DND-41 (cell line): ENCODE results near the gene CFAP91.

Experiments used
- ATAC-seq: fragments of 200-7000 bp; cut with Tn5 transposase; 3 replicates; pipeline ENCODE4 v1.9.1; 2021; ENCODE audit warnings: low read depth; ENCODE audit not compliant: insufficient read depth
- DNase-seq: peaks from one replicate; pipeline ENCODE4 v3.0.0-alpha.2; 2020
- H2AFZ ChIP-seq: 2 replicates; pipeline ENCODE4 v1.6.0; 2012; ENCODE audit warnings: low read depth, low read length
- H3K27ac ChIP-seq: 2 replicates; pipeline ENCODE4 v1.5.1; 2012; ENCODE audit warnings: low read length, inconsistent platforms
- H3K27me3 ChIP-seq: fragments of 200-600 bp; sonication (generic); 2 replicates; pipeline ENCODE4 v1.6.0; 2012; ENCODE audit warnings: low read length, mild to moderate bottlenecking, inconsistent platforms; ENCODE audit not compliant: insufficient read depth, poor library complexity
- H3K36me3 ChIP-seq: 2 replicates; pipeline ENCODE4 v1.5.1; 2012; ENCODE audit warnings: low read length, inconsistent platforms; ENCODE audit not compliant: insufficient read depth
- H3K4me1 ChIP-seq: 2 replicates; pipeline ENCODE4 v1.5.1; 2012; ENCODE audit warnings: mild to moderate bottlenecking, low read length; ENCODE audit not compliant: insufficient read depth
- H3K4me2 ChIP-seq: 2 replicates; pipeline ENCODE4 v1.6.0; 2012; ENCODE audit warnings: mild to moderate bottlenecking, moderate library complexity, low read length, inconsistent platforms; ENCODE audit not compliant: insufficient read depth
- H3K4me3 ChIP-seq, 2 experiments: fragments of 200-600 bp in 1 of 2; shearing (Covaris generic) in 1 of 2; 2 replicates each; pipeline ENCODE4 v1.5.1; 2012 to 2016; ENCODE audit warnings: inconsistent platforms in 2 of 2, low read length in 2 of 2, mild to moderate bottlenecking in 2 of 2, low read depth in 1 of 2, moderate library complexity in 1 of 2
- H3K79me2 ChIP-seq: 2 replicates; pipeline ENCODE4 v1.6.0; 2012; ENCODE audit warnings: low read length, inconsistent platforms; ENCODE audit not compliant: insufficient read depth
- H3K9ac ChIP-seq: 2 replicates; pipeline ENCODE4 v1.6.0; 2012; ENCODE audit warnings: low read depth, mild to moderate bottlenecking, inconsistent platforms, low read length, moderate library complexity
- H3K9me3 ChIP-seq: 2 replicates; pipeline ENCODE4 v1.5.1; 2012; ENCODE audit warnings: low read length, moderate library complexity, mild to moderate bottlenecking, inconsistent platforms; ENCODE audit not compliant: insufficient read depth, severe bottlenecking
- H4K20me1 ChIP-seq: 2 replicates; pipeline ENCODE4 v1.6.0; 2012; ENCODE audit warnings: low read length; ENCODE audit not compliant: insufficient read depth
- EZH2 ChIP-seq: IDR thresholded peaks from 3 replicates; pipeline ENCODE4 v1.6.1; 2012; ENCODE audit warnings: borderline replicate concordance, low read depth, mild to moderate bottlenecking, moderate library complexity, low read length, inconsistent platforms; ENCODE audit not compliant: severe bottlenecking
- TF ChIP-seq, protein P1 (sequence below): IDR thresholded peaks from 2 replicates; pipeline ENCODE4 v1.5.1; 2012; ENCODE audit warnings: borderline replicate concordance, low read length, moderate library complexity, mild to moderate bottlenecking; ENCODE audit not compliant: poor library complexity, severe bottlenecking; ENCODE audit errors: extremely low read depth

The CFAP91 gene

DNA sequence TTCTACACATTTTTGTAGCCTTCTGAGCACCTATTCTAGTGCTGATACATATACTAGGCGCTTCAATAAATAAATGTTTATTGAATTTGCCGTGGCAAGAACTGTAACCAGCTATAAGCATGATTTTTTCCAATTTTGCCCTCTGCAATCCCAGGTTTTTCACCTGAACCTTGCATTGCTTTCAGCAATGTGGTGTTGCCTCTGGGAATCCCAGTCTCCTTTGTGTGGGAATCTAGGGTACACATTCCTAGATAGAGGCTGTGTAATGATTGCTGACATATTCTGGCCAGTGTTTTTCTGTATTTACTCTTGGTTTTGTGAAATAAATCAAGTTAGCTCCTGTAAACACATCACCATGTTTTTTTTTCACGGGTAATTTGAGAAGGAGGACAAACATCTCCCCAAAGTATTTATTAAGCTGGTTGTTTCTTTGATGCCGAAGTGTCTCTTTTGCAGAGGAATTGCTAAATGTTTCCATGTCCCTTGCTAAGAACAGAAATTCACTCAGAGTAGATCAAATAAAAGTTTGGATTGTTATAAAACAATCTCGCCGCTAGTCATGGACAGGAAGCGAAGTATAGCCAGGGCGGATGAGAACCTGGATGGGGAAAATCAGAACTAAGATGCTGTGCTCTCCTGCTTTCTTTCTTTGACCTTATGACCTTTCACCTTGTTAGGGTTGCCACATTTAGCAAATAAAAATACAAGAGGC, 1.2 kb downstream of the CFAP91 start:
- H4K20me1 ChIP-seq, result no peaks in the 10 kb centered on the region
- peaks cover 7% of the 10 kb centered on the region; the same call in 1 of the 2 replicates for H3K4me1 ChIP-seq
- no peak overlapping the region for H2AFZ ChIP-seq
- no peak overlapping the region for H3K4me3 ChIP-seq
- no peaks in the 10 kb centered on the region for H3K36me3 ChIP-seq
- peaks cover 4% of the 10 kb centered on the region for H3K9me3 ChIP-seq
- TF ChIP-seq EZH2, result no peak
- no peak for ATAC-seq
- H3K27me3 ChIP-seq, result peaks cover 3% of the 10 kb centered on the region
- no peak overlapping the region for H3K27ac ChIP-seq
- no peak overlapping the region for H3K4me2 ChIP-seq
- no peak overlapping the region for H3K9ac ChIP-seq
- DNase-seq, result no peak
- H3K79me2 ChIP-seq, result no peaks in the 10 kb centered on the region

DNA sequence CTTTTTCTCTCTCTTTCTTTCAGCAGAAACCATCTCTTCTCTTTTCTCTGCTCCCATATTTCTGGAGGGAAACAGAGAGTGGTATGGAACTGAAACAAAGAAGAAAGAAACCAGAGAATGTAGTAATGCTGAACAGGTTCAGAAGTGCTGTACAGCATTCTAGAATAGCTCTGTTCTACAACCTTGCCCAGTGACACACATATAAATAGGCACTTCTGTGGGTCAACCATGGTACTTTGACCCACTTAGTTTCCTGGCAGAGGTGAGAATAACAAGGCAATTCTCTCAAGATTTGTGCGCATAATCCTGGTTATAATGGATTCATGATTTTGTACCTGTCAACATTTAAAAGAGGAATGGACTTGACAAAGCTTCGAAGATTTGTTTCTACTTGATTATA, 12.3 kb downstream of the CFAP91 start:
- Histone ChIP-seq H3K4me2 (no peak overlapping the region), H3K9me3 (no peaks in the 10 kb centered on the region), H3K27ac (no peak overlapping the region), H3K4me1 (no peaks in the 10 kb centered on the region), H3K9ac (no peak overlapping the region), H3K27me3 (peaks cover 8% of the 10 kb centered on the region), H2AFZ (no peak overlapping the region), H3K4me3 (no peak overlapping the region), H4K20me1 (no peaks in the 10 kb centered on the region), H3K36me3 (no peaks in the 10 kb centered on the region), H3K79me2 (no peaks in the 10 kb centered on the region)
- TF ChIP-seq EZH2, result no peak
- TF ChIP-seq, protein P1, sequence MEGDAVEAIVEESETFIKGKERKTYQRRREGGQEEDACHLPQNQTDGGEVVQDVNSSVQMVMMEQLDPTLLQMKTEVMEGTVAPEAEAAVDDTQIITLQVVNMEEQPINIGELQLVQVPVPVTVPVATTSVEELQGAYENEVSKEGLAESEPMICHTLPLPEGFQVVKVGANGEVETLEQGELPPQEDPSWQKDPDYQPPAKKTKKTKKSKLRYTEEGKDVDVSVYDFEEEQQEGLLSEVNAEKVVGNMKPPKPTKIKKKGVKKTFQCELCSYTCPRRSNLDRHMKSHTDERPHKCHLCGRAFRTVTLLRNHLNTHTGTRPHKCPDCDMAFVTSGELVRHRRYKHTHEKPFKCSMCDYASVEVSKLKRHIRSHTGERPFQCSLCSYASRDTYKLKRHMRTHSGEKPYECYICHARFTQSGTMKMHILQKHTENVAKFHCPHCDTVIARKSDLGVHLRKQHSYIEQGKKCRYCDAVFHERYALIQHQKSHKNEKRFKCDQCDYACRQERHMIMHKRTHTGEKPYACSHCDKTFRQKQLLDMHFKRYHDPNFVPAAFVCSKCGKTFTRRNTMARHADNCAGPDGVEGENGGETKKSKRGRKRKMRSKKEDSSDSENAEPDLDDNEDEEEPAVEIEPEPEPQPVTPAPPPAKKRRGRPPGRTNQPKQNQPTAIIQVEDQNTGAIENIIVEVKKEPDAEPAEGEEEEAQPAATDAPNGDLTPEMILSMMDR, result no peak
- DNase-seq (no peak), ATAC-seq (no peak)

DNA sequence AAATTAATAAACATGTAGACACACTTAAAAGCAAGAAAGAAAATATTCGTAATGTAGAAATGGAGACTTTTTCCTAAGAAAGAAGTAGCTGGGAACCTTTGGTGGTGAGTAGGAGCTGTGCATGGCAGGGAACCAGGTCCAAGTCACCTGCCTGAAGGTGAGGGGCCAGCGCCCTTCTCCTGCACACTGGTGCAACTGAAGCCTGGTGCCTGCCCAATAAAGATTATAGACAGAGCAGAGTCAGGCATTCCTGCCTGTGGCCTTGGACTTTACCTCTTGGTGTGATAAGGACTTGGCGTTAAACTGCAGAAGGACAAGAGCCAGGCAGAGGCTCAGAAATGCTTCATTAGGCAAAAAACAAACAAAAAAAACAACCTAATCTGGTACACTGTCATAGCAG, 14.2 kb downstream of the CFAP91 start:
- Histone ChIP-seq H4K20me1 (no peaks in the 10 kb centered on the region), H3K4me2 (no peak overlapping the region), H3K27ac (no peak overlapping the region), H3K4me1 (no peaks in the 10 kb centered on the region), H3K9me3 (no peaks in the 10 kb centered on the region), H3K4me3 (no peak overlapping the region), H3K9ac (no peak overlapping the region), H3K36me3 (no peaks in the 10 kb centered on the region), H3K79me2 (no peaks in the 10 kb centered on the region), H3K27me3 (peaks cover 5% of the 10 kb centered on the region), H2AFZ (no peak overlapping the region)
- no peak for ATAC-seq
- no peak for DNase-seq
- TF ChIP-seq, protein P1, result no peak

DNA sequence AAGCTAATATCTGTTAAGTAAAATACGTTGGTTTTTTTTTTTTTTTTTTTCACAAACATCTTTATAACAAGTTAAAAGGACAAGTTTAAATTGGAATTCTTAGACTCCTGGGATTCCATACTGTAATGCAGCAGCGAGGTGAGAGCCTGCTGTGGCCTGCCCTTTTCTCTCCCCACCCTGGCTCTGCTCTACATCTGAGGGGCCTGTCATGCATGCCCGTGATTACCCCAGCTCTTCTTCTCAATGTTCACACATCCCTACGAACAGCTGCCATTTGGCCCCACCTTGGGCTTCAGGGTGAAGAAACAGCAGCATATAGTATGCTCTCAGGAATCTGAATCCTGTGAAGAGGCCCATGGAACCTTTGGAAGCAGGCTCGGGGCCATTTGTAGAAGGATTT, 14.7 kb downstream of the CFAP91 start:
- H3K79me2 ChIP-seq, result no peaks in the 10 kb centered on the region
- H3K9me3 ChIP-seq, result no peaks in the 10 kb centered on the region
- H3K9ac ChIP-seq, result no peak overlapping the region
- ATAC-seq (no peak), DNase-seq (no peak)
- no peak overlapping the region for H3K27ac ChIP-seq
- H4K20me1 ChIP-seq, result no peaks in the 10 kb centered on the region
- no peak overlapping the region for H2AFZ ChIP-seq
- peaks cover 5% of the 10 kb centered on the region for H3K27me3 ChIP-seq
- no peaks in the 10 kb centered on the region for H3K36me3 ChIP-seq
- no peak overlapping the region for H3K4me2 ChIP-seq
- TF ChIP-seq, protein P1, result no peak
- no peak for TF ChIP-seq EZH2
- H3K4me1 ChIP-seq, result no peaks in the 10 kb centered on the region
- H3K4me3 ChIP-seq, result no peak overlapping the region
